WTC11 (cell line): ENCODE results near the gene SLC25A17. TPM values are rescaled to one million over a fixed set of nuclear protein-coding genes. Genes with fewer than 3 reads are reported as not detected.

ENCODE experiments used
- CREB1 ChIP-seq: sonication (generic); formaldehyde crosslinking; IDR thresholded peaks from 2 replicates; pipeline ENCODE4 v1.8.0; 2023; ENCODE audit warnings: mild to moderate bottlenecking, missing genetic modification reagents
- ETV6 ChIP-seq: sonication (generic); formaldehyde crosslinking; IDR thresholded peaks from 2 replicates; pipeline ENCODE4 v1.8.1; 2022; ENCODE audit warnings: mild to moderate bottlenecking, missing genetic modification reagents
- FOXJ3 ChIP-seq: sonication (generic); formaldehyde crosslinking; IDR thresholded peaks from 2 replicates; pipeline ENCODE4 v1.9.0; 2021; ENCODE audit warnings: missing genetic modification reagents, mild to moderate bottlenecking, borderline replicate concordance
- NFATC4 ChIP-seq: fragments of 250-450 bp; sonication (Bioruptor Pico); IDR thresholded peaks from 2 replicates; pipeline ENCODE4 v1.9.0; 2021; ENCODE audit warnings: mild to moderate bottlenecking
- NR1H2 ChIP-seq: sonication (generic); formaldehyde crosslinking; IDR thresholded peaks from 2 replicates; pipeline ENCODE4 v1.9.0; 2021; ENCODE audit warnings: mild to moderate bottlenecking, moderate library complexity, missing genetic modification reagents
- TCF7 ChIP-seq: sonication (generic); formaldehyde crosslinking; IDR thresholded peaks from 2 replicates; pipeline ENCODE4 v1.8.0; 2022; ENCODE audit warnings: mild to moderate bottlenecking, low read depth, missing genetic modification reagents, moderate library complexity
- total RNA-seq: library from RNA; stranded (reverse); gene quantifications from 3 replicates; pipeline ENCODE4 v1.2.3, GENCODE V29; 2021
- TF ChIP-seq, protein P1 (sequence below): sonication (generic); formaldehyde crosslinking; IDR thresholded peaks from 2 replicates; pipeline ENCODE4 v1.8.0; 2022; ENCODE audit warnings: mild to moderate bottlenecking, missing genetic modification reagents
- TF ChIP-seq, protein P2 (sequence below): fragments of 250-450 bp; sonication (Bioruptor Pico); IDR thresholded peaks from 2 replicates; pipeline ENCODE4 v1.8.0; 2021; ENCODE audit warnings: mild to moderate bottlenecking
- TF ChIP-seq, protein P3 (sequence below): sonication (generic); formaldehyde crosslinking; IDR thresholded peaks from 2 replicates; pipeline ENCODE4 v1.8.0; 2023; ENCODE audit warnings: mild to moderate bottlenecking, missing genetic modification reagents
- TF ChIP-seq, protein P4 (sequence below): sonication (generic); formaldehyde crosslinking; IDR thresholded peaks from 2 replicates; pipeline ENCODE4 v1.8.1; 2022; ENCODE audit warnings: mild to moderate bottlenecking, missing genetic modification reagents, moderate library complexity, borderline replicate concordance
- TF ChIP-seq, protein P5 (sequence below): sonication (generic); formaldehyde crosslinking; IDR thresholded peaks from 2 replicates; pipeline ENCODE4 v1.8.1; 2022; ENCODE audit warnings: low read depth, mild to moderate bottlenecking, moderate library complexity, missing genetic modification reagents, borderline replicate concordance
- TF ChIP-seq, protein P6 (sequence below): sonication (generic); formaldehyde crosslinking; IDR thresholded peaks from 2 replicates; pipeline ENCODE4 v1.8.1; 2023; ENCODE audit warnings: mild to moderate bottlenecking, missing genetic modification reagents, borderline replicate concordance
- TF ChIP-seq, protein P7 (sequence below): sonication (generic); formaldehyde crosslinking; IDR thresholded peaks from 2 replicates; pipeline ENCODE4 v1.8.1; 2023; ENCODE audit warnings: mild to moderate bottlenecking, missing genetic modification reagents
- TF ChIP-seq, protein P8 (sequence below): sonication (generic); formaldehyde crosslinking; IDR thresholded peaks from 2 replicates; pipeline ENCODE4 v1.8.1; 2022; ENCODE audit warnings: low read depth, missing genetic modification reagents, borderline replicate concordance
- TF ChIP-seq, protein P9 (sequence below): sonication (generic); formaldehyde crosslinking; IDR thresholded peaks from 2 replicates; pipeline ENCODE4 v1.8.1; 2023; ENCODE audit warnings: mild to moderate bottlenecking, missing genetic modification reagents

SLC25A17 gene
- total RNA-seq, 1 experiment from 2014 or later: 29.6 TPM

DNA sequence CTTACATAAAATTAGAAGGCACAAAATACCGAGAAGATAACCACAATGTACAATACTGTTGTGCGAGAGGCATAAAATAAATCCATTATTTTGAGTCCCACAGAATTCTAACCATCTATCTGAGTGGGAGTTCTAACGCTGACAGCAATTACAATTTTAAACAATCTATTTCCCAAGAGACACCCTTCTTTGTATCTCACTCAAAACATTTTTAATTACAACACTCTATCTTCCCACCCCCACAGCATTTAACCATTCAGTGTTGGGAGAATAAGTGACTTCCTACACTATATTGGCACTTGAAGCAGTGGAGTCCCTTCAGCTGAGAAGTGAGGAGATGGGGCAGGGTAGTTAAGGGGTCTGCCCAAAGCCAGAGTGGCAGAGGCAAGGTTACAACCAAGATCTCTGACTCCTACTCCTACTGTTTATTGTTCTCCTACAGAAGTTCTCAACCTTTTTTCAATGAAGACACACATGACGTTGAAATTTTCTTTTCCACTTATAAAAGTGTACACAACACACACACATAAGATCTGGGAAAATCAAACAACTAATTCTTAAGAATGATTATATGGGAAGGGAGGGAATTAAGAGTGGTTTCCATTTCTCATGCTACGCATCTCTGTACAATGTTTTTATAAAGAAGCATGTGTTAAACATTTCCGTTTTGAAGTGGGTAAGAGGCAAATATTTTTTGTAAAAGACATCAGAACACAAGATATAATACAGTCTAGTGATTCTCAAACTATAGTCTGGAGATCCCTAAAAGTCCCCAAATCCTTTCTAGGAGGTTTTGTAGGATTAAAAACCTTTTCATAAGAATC lies 10.9 kb downstream of the SLC25A17 start (continued):
- TF ChIP-seq, protein P1, sequence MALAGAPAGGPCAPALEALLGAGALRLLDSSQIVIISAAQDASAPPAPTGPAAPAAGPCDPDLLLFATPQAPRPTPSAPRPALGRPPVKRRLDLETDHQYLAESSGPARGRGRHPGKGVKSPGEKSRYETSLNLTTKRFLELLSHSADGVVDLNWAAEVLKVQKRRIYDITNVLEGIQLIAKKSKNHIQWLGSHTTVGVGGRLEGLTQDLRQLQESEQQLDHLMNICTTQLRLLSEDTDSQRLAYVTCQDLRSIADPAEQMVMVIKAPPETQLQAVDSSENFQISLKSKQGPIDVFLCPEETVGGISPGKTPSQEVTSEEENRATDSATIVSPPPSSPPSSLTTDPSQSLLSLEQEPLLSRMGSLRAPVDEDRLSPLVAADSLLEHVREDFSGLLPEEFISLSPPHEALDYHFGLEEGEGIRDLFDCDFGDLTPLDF: no peak
- no peak for TF ChIP-seq NFATC4 (CRISPR knock-in tag)
- no peak for TF ChIP-seq ETV6 (CRISPR knock-in tag)
- no peak for TF ChIP-seq TCF7 (CRISPR knock-in tag)
- TF ChIP-seq, protein P2, sequence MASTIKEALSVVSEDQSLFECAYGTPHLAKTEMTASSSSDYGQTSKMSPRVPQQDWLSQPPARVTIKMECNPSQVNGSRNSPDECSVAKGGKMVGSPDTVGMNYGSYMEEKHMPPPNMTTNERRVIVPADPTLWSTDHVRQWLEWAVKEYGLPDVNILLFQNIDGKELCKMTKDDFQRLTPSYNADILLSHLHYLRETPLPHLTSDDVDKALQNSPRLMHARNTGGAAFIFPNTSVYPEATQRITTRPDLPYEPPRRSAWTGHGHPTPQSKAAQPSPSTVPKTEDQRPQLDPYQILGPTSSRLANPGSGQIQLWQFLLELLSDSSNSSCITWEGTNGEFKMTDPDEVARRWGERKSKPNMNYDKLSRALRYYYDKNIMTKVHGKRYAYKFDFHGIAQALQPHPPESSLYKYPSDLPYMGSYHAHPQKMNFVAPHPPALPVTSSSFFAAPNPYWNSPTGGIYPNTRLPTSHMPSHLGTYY (CRISPR knock-in tag): no peak
- TF ChIP-seq, protein P3, sequence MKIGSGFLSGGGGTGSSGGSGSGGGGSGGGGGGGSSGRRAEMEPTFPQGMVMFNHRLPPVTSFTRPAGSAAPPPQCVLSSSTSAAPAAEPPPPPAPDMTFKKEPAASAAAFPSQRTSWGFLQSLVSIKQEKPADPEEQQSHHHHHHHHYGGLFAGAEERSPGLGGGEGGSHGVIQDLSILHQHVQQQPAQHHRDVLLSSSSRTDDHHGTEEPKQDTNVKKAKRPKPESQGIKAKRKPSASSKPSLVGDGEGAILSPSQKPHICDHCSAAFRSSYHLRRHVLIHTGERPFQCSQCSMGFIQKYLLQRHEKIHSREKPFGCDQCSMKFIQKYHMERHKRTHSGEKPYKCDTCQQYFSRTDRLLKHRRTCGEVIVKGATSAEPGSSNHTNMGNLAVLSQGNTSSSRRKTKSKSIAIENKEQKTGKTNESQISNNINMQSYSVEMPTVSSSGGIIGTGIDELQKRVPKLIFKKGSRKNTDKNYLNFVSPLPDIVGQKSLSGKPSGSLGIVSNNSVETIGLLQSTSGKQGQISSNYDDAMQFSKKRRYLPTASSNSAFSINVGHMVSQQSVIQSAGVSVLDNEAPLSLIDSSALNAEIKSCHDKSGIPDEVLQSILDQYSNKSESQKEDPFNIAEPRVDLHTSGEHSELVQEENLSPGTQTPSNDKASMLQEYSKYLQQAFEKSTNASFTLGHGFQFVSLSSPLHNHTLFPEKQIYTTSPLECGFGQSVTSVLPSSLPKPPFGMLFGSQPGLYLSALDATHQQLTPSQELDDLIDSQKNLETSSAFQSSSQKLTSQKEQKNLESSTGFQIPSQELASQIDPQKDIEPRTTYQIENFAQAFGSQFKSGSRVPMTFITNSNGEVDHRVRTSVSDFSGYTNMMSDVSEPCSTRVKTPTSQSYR (CRISPR knock-in tag): no peak
- TF ChIP-seq, protein P4, sequence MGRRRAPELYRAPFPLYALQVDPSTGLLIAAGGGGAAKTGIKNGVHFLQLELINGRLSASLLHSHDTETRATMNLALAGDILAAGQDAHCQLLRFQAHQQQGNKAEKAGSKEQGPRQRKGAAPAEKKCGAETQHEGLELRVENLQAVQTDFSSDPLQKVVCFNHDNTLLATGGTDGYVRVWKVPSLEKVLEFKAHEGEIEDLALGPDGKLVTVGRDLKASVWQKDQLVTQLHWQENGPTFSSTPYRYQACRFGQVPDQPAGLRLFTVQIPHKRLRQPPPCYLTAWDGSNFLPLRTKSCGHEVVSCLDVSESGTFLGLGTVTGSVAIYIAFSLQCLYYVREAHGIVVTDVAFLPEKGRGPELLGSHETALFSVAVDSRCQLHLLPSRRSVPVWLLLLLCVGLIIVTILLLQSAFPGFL: no peak
- TF ChIP-seq, protein P5, sequence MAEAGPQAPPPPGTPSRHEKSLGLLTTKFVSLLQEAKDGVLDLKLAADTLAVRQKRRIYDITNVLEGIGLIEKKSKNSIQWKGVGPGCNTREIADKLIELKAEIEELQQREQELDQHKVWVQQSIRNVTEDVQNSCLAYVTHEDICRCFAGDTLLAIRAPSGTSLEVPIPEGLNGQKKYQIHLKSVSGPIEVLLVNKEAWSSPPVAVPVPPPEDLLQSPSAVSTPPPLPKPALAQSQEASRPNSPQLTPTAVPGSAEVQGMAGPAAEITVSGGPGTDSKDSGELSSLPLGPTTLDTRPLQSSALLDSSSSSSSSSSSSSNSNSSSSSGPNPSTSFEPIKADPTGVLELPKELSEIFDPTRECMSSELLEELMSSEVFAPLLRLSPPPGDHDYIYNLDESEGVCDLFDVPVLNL (CRISPR knock-in tag): no peak
- TF ChIP-seq, protein P6, sequence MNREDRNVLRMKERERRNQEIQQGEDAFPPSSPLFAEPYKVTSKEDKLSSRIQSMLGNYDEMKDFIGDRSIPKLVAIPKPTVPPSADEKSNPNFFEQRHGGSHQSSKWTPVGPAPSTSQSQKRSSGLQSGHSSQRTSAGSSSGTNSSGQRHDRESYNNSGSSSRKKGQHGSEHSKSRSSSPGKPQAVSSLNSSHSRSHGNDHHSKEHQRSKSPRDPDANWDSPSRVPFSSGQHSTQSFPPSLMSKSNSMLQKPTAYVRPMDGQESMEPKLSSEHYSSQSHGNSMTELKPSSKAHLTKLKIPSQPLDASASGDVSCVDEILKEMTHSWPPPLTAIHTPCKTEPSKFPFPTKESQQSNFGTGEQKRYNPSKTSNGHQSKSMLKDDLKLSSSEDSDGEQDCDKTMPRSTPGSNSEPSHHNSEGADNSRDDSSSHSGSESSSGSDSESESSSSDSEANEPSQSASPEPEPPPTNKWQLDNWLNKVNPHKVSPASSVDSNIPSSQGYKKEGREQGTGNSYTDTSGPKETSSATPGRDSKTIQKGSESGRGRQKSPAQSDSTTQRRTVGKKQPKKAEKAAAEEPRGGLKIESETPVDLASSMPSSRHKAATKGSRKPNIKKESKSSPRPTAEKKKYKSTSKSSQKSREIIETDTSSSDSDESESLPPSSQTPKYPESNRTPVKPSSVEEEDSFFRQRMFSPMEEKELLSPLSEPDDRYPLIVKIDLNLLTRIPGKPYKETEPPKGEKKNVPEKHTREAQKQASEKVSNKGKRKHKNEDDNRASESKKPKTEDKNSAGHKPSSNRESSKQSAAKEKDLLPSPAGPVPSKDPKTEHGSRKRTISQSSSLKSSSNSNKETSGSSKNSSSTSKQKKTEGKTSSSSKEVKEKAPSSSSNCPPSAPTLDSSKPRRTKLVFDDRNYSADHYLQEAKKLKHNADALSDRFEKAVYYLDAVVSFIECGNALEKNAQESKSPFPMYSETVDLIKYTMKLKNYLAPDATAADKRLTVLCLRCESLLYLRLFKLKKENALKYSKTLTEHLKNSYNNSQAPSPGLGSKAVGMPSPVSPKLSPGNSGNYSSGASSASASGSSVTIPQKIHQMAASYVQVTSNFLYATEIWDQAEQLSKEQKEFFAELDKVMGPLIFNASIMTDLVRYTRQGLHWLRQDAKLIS: no peak
- TF ChIP-seq, protein P7, sequence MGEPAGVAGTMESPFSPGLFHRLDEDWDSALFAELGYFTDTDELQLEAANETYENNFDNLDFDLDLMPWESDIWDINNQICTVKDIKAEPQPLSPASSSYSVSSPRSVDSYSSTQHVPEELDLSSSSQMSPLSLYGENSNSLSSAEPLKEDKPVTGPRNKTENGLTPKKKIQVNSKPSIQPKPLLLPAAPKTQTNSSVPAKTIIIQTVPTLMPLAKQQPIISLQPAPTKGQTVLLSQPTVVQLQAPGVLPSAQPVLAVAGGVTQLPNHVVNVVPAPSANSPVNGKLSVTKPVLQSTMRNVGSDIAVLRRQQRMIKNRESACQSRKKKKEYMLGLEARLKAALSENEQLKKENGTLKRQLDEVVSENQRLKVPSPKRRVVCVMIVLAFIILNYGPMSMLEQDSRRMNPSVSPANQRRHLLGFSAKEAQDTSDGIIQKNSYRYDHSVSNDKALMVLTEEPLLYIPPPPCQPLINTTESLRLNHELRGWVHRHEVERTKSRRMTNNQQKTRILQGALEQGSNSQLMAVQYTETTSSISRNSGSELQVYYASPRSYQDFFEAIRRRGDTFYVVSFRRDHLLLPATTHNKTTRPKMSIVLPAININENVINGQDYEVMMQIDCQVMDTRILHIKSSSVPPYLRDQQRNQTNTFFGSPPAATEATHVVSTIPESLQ (CRISPR knock-in tag): no peak
- no peak for TF ChIP-seq CREB1 (CRISPR knock-in tag)
- no peak for TF ChIP-seq NR1H2
- TF ChIP-seq, protein P8, sequence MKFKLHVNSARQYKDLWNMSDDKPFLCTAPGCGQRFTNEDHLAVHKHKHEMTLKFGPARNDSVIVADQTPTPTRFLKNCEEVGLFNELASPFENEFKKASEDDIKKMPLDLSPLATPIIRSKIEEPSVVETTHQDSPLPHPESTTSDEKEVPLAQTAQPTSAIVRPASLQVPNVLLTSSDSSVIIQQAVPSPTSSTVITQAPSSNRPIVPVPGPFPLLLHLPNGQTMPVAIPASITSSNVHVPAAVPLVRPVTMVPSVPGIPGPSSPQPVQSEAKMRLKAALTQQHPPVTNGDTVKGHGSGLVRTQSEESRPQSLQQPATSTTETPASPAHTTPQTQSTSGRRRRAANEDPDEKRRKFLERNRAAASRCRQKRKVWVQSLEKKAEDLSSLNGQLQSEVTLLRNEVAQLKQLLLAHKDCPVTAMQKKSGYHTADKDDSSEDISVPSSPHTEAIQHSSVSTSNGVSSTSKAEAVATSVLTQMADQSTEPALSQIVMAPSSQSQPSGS: no peak
- no peak for TF ChIP-seq FOXJ3 (CRISPR knock-in tag)
- TF ChIP-seq, protein P9, sequence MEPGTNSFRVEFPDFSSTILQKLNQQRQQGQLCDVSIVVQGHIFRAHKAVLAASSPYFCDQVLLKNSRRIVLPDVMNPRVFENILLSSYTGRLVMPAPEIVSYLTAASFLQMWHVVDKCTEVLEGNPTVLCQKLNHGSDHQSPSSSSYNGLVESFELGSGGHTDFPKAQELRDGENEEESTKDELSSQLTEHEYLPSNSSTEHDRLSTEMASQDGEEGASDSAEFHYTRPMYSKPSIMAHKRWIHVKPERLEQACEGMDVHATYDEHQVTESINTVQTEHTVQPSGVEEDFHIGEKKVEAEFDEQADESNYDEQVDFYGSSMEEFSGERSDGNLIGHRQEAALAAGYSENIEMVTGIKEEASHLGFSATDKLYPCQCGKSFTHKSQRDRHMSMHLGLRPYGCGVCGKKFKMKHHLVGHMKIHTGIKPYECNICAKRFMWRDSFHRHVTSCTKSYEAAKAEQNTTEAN (CRISPR knock-in tag): no peak
